Common myeloid progenitor, CD34-positive (primary cell): Measurements from ENCODE around the gene TMEM131.

ENCODE experiments used
- CTCF ChIA-PET: fragments of 350-600 bp; sonication (Branson Sonifier 250); formaldehyde crosslinking; loops from one replicate; lab custom pipeline; 2021; ENCODE audit warnings: antibody characterized with exemption; lab: Charles Lee
- POLR2A ChIA-PET: fragments of 350-600 bp; sonication (Branson Sonifier 250); formaldehyde crosslinking; loops from one replicate; lab custom pipeline; 2021; ENCODE audit warnings: antibody characterized with exemption; lab: Charles Lee
- DNase-seq, 3 donors: peaks; one replicate each; pipeline versions ENCODE4 v3.0.0 to v3.0.0-alpha.2; 2013
- H3K27ac ChIP-seq, 2 experiments: 1 replicate in 1 of 2; 2 replicates in 1 of 2; pipeline ENCODE4 v1.7.0; 2013; ENCODE audit warnings: inconsistent platforms in 2 of 2, low read length in 2 of 2, mild to moderate bottlenecking in 2 of 2, low read depth in 1 of 2, moderate library complexity in 1 of 2; ENCODE audit not compliant: severe bottlenecking in 2 of 2, insufficient read depth in 1 of 2, poor library complexity in 1 of 2
- H3K27me3 ChIP-seq, 5 experiments: replicated peaks in 2 of 5; 1 replicate in 3 of 5; 2 replicates in 2 of 5; pipeline versions ENCODE4 v1.6.1 to v1.7.0; 2013; ENCODE audit warnings: low read length in 4 of 5, mild to moderate bottlenecking in 2 of 5, moderate library complexity in 2 of 5, inconsistent platforms in 1 of 5; ENCODE audit not compliant: insufficient read depth in 5 of 5, control insufficient read depth in 4 of 5
- H3K36me3 ChIP-seq, 4 experiments: 1 replicate in 2 of 4; 2 replicates in 2 of 4; pipeline versions ENCODE4 v1.6.1 to v1.7.0; 2013; ENCODE audit warnings: low read length in 3 of 4, control low read depth in 1 of 4, mild to moderate bottlenecking in 1 of 4; ENCODE audit not compliant: control insufficient read depth in 4 of 4, insufficient read depth in 4 of 4
- H3K4me1 ChIP-seq, 4 experiments: 1 replicate in 3 of 4; 2 replicates in 1 of 4; pipeline versions ENCODE4 v1.6.1 to v1.7.1; 2013; ENCODE audit warnings: low read length in 3 of 4, mild to moderate bottlenecking in 3 of 4, control low read depth in 1 of 4, inconsistent platforms in 1 of 4, moderate library complexity in 1 of 4; ENCODE audit not compliant: control insufficient read depth in 4 of 4, insufficient read depth in 4 of 4; ENCODE audit errors: control extremely low read depth in 1 of 4
- H3K4me3 ChIP-seq, 7 experiments: 1 replicate in 4 of 7; 2 replicates in 3 of 7; pipeline versions ENCODE4 v1.5.1 to v1.7.0; 2013; ENCODE audit warnings: mild to moderate bottlenecking in 7 of 7, low read length in 6 of 7, moderate library complexity in 6 of 7, inconsistent platforms in 2 of 7, low read depth in 2 of 7, control low read depth in 1 of 7; ENCODE audit not compliant: insufficient read depth in 4 of 7, control insufficient read depth in 1 of 7; ENCODE audit errors: extremely low read depth in 1 of 7
- H3K9me3 ChIP-seq, 5 experiments: 1 replicate in 4 of 5; 2 replicates in 1 of 5; pipeline versions ENCODE4 v1.6.1 to v1.7.1; 2013; ENCODE audit warnings: low read length in 4 of 5, mild to moderate bottlenecking in 2 of 5, inconsistent platforms in 1 of 5, low read depth in 1 of 5, moderate library complexity in 1 of 5; ENCODE audit not compliant: control insufficient read depth in 4 of 5, insufficient read depth in 2 of 5; ENCODE audit errors: control extremely low read depth in 1 of 5
- WGBS: methylation state at CpG from one replicate; pipeline ENCODE4 v1.1.5; 2013; ENCODE audit not compliant: insufficient coverage; 5-methylcytosine and 5-hydroxymethylcytosine counted together

Gene TMEM131

GRCh38 chr2:97982621-97983020, 13.1 kb downstream of the TMEM131 start:
- ChIA-PET POLR2A (no interaction called here), CTCF (no interaction called here)

GRCh38 chr2:97981961-97982360, 13.8 kb downstream of the TMEM131 start:
- DNase-seq, result no peak
- H3K4me1 ChIP-seq, result no peaks in the 10 kb centered on the region
- ChIA-PET CTCF (no interaction called here), POLR2A (no interaction called here)
- no CpG with 5 or more reads among the region's 5 CpGs for WGBS
- no peak overlapping the region for H3K4me3 ChIP-seq
- no peaks in the 10 kb centered on the region for H3K27me3 ChIP-seq
- peaks cover 0 to 31% (median under 1%) of the 10 kb centered on the region in 4 experiments for H3K36me3 ChIP-seq
- H3K27ac ChIP-seq, result no peak overlapping the region
- peaks cover 6 to 30% (median 13%) of the 10 kb centered on the region in 5 experiments for H3K9me3 ChIP-seq

More at GRCh38 chr2:97982621-97983020, 13.1 kb downstream of the TMEM131 start:
- no peaks in the 10 kb centered on the region for H3K4me1 ChIP-seq
- H3K27me3 ChIP-seq, result no peaks in the 10 kb centered on the region
- H3K36me3 ChIP-seq, result peaks cover 0 to 31% (median under 1%) of the 10 kb centered on the region in 4 experiments
- peaks cover 6 to 31% (median 13%) of the 10 kb centered on the region in 5 experiments for H3K9me3 ChIP-seq
- H3K27ac ChIP-seq, result no peak overlapping the region
- no peak for DNase-seq
- H3K4me3 ChIP-seq, result no peak overlapping the region

GRCh38 chr2:97979904-97980303, 15.8 kb downstream of the TMEM131 start:
- no CpG with 5 or more reads among the region's 2 CpGs for WGBS
- no peak overlapping the region for H3K27ac ChIP-seq
- ChIA-PET CTCF (interaction anchor here (0.8 kb wide), 1 partner anchor 13 kb away, joined by 3 read pairs; no protein-coding TSS in a partner anchor), POLR2A (no interaction called here)
- H3K27me3 ChIP-seq, result no peaks in the 10 kb centered on the region
- no peak for DNase-seq
- no peak overlapping the region for H3K4me3 ChIP-seq
- peaks cover 7 to 38% (median 15%) of the 10 kb centered on the region in 5 experiments for H3K9me3 ChIP-seq
- H3K4me1 ChIP-seq, result no peaks in the 10 kb centered on the region
- H3K36me3 ChIP-seq, result peaks cover 0 to 27% (median under 1%) of the 10 kb centered on the region in 4 experiments

GRCh38 chr2:97974471-97974870, 21.3 kb downstream of the TMEM131 start:
- WGBS, result no CpG with 5 or more reads among the region's 1 CpG
- Histone ChIP-seq H3K4me3 (no peak overlapping the region), H3K36me3 (peaks cover 0 to 8% (median under 1%) of the 10 kb centered on the region in 4 experiments), H3K27me3 (no peaks in the 10 kb centered on the region), H3K4me1 (no peaks in the 10 kb centered on the region), H3K9me3 (peaks cover 12 to 48% (median 19%) of the 10 kb centered on the region in 5 experiments), H3K27ac (no peak overlapping the region)
- CTCF ChIA-PET, result no interaction called here
- POLR2A ChIA-PET, result no interaction called here
- no peak for DNase-seq

- DNase-seq, result no peak
- WGBS, result 100% methylated on average over 2 of the region's 5 CpGs
- Histone ChIP-seq H3K4me1 (peaks cover 0 to 3% (median 0%) of the 10 kb centered on the region in 4 experiments), H3K27ac (no peak overlapping the region), H3K9me3 (peaks cover 5 to 24% (median 10%) of the 10 kb centered on the region in 5 experiments), H3K4me3 (no peak overlapping the region), H3K36me3 (peaks cover 0 to 3% (median 2%) of the 10 kb centered on the region in 4 experiments), H3K27me3 (no peaks in the 10 kb centered on the region)
- POLR2A ChIA-PET, result no interaction called here
- CTCF ChIA-PET, result no interaction called here
Observed at GRCh38 chr2:97970293-97971060, 25.3 kb downstream of the TMEM131 start.

- Histone ChIP-seq H3K27ac (no peak overlapping the region), H3K9me3 (peaks cover 4 to 15% (median 9%) of the 10 kb centered on the region in 5 experiments), H3K4me3 (no peak overlapping the region), H3K27me3 (no peaks in the 10 kb centered on the region), H3K4me1 (peaks cover 0 to 3% (median 0%) of the 10 kb centered on the region in 4 experiments), H3K36me3 (peaks cover 0 to 3% (median 2%) of the 10 kb centered on the region in 4 experiments)
- ChIA-PET CTCF (no interaction called here), POLR2A (no interaction called here)
- no peak for DNase-seq
- WGBS, result 100% methylated on average over 1 of the region's 4 CpGs
Observed at GRCh38 chr2:97969081-97970067, 26.4 kb downstream of the TMEM131 start.
